Smooth muscle cell (in vitro differentiated cells): ENCODE data around the gene TMEM229B. TPM values are rescaled to one million over a fixed set of nuclear protein-coding genes. Genes with fewer than 3 reads are reported as not detected.

Experiments used
- DNase-seq: peaks from one replicate; lab custom pipeline; 2025; ENCODE audit not compliant: unreplicated experiment; lab: John Stamatoyannopoulos, UW
- H2AFZ ChIP-seq: fragments of 200-600 bp; sonication (generic); 2 replicates; pipeline ENCODE4 v1.6.0; 2016; ENCODE audit warnings: antibody characterized with exemption, low read depth, mild to moderate bottlenecking
- H3F3A ChIP-seq: fragments of 200-600 bp; sonication (generic); 2 replicates; pipeline ENCODE4 v1.6.0; 2017; ENCODE audit warnings: antibody characterized with exemption, low read depth
- H3K27ac ChIP-seq: fragments of 200-600 bp; sonication (generic); 2 replicates; pipeline ENCODE4 v1.5.1; 2016; ENCODE audit warnings: low read depth, mild to moderate bottlenecking
- H3K27me3 ChIP-seq: fragments of 200-600 bp; sonication (generic); 2 replicates; pipeline ENCODE4 v1.6.1; 2016; ENCODE audit warnings: low read depth, mild to moderate bottlenecking
- H3K36me3 ChIP-seq: fragments of 200-600 bp; sonication (generic); 2 replicates; pipeline ENCODE4 v1.5.1; 2016; ENCODE audit warnings: low read depth
- H3K4me1 ChIP-seq: fragments of 200-600 bp; sonication (generic); 2 replicates; pipeline ENCODE4 v1.5.1; 2016; ENCODE audit warnings: low read depth
- H3K4me2 ChIP-seq: fragments of 200-600 bp; sonication (generic); 2 replicates; pipeline ENCODE4 v1.6.0; 2016; ENCODE audit warnings: mild to moderate bottlenecking
- H3K4me3 ChIP-seq: fragments of 200-600 bp; sonication (generic); 2 replicates; pipeline ENCODE4 v1.5.1; 2016; ENCODE audit warnings: mild to moderate bottlenecking
- H3K79me2 ChIP-seq: fragments of 200-600 bp; sonication (generic); 2 replicates; pipeline ENCODE4 v1.6.0; 2016; ENCODE audit warnings: low read depth, mild to moderate bottlenecking
- H3K9ac ChIP-seq: fragments of 200-600 bp; sonication (generic); 2 replicates; pipeline ENCODE4 v1.6.0; 2016; ENCODE audit warnings: low read depth
- H3K9me3 ChIP-seq: fragments of 200-600 bp; sonication (generic); replicated peaks from 2 replicates; pipeline ENCODE4 v1.5.1; 2016; ENCODE audit warnings: low read depth
- H4K20me1 ChIP-seq: fragments of 200-600 bp; sonication (generic); 2 replicates; pipeline ENCODE4 v1.6.0; 2016; ENCODE audit warnings: low read depth
- WGBS: methylation state at CpG from one replicate; pipeline ENCODE4 v1.1.7; 2016; ENCODE audit warnings: low lambda C conversion rate; 5-methylcytosine and 5-hydroxymethylcytosine counted together
- polyA plus RNA-seq: library from polyadenylated mRNA; unstranded; fragments of >200 nt; fragmentation: Nextera tagmentation; extraction: Ambion mirVana; gene quantifications from 2 replicates; pipeline ENCODE4 v1.2.1, GENCODE V29; 2016
- total RNA-seq: library from RNA; depleted of rRNA; stranded (reverse); fragments of >200 nt; gene quantifications from 2 replicates; pipeline ENCODE4 v1.2.3, GENCODE V29; 2014
- TF ChIP-seq, protein P1 (sequence below): fragments of 200-600 bp; sonication (generic); IDR thresholded peaks from 2 replicates; pipeline ENCODE4 v1.5.1; 2017; ENCODE audit warnings: borderline replicate concordance, mild to moderate bottlenecking, antibody characterized with exemption; ENCODE audit not compliant: insufficient read depth, poor library complexity, severe bottlenecking

The TMEM229B gene
- total and polyA plus RNA-seq, 2 experiments from 2014 or later, result 0.22 to 0.49 TPM

DNA sequence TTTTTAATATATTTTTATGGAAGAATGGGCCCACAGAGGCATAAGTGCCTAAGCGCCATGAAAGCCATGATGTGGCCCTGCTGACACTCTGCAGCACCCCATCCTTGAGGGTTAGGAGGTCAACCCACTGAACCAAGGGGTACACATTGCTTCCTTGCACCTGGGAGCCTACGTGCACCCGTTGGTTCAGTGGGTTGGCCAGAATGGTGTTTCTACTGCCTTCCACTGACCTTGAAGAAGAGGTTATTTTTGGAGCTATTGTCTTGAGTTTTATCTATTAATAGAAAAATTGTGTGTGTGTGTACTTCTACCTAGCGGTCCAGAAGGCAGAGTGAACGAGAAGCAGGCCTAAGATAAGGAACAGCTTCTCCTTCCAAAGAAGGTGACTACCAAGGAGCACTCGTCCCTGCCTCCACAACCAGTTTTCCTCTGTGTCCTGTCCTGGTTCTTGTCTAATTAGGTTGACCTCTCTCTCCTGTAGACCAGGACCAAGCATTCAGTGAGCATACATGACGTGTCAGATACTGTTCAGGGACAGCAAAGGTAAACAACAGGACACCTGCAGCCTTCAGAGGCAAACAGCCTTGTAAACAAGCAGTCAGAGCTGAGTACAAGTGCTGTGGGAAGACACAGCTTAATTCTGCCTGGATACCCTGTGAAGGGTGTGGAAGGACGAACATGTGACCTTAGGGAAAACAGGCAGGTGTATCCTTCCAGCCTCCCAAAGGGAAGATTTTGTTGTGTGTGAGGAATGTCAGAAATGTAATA, 46.2 kb downstream of the TMEM229B start:
- H2AFZ ChIP-seq, result no peak overlapping the region
- no peak overlapping the region for H3K4me2 ChIP-seq
- no peak overlapping the region for H3K4me3 ChIP-seq
- no peaks in the 10 kb centered on the region for H3K79me2 ChIP-seq
- H3K9me3 ChIP-seq, result no peaks in the 10 kb centered on the region
- TF ChIP-seq, protein P1, sequence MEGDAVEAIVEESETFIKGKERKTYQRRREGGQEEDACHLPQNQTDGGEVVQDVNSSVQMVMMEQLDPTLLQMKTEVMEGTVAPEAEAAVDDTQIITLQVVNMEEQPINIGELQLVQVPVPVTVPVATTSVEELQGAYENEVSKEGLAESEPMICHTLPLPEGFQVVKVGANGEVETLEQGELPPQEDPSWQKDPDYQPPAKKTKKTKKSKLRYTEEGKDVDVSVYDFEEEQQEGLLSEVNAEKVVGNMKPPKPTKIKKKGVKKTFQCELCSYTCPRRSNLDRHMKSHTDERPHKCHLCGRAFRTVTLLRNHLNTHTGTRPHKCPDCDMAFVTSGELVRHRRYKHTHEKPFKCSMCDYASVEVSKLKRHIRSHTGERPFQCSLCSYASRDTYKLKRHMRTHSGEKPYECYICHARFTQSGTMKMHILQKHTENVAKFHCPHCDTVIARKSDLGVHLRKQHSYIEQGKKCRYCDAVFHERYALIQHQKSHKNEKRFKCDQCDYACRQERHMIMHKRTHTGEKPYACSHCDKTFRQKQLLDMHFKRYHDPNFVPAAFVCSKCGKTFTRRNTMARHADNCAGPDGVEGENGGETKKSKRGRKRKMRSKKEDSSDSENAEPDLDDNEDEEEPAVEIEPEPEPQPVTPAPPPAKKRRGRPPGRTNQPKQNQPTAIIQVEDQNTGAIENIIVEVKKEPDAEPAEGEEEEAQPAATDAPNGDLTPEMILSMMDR, result no peak
- no peaks in the 10 kb centered on the region for H3K36me3 ChIP-seq
- no peak for DNase-seq
- no peak overlapping the region for H3K27ac ChIP-seq
- H3F3A ChIP-seq, result no peaks in the 10 kb centered on the region
- H3K27me3 ChIP-seq, result no peaks in the 10 kb centered on the region
- no peaks in the 10 kb centered on the region for H3K4me1 ChIP-seq
- H3K9ac ChIP-seq, result no peak overlapping the region
- no peaks in the 10 kb centered on the region for H4K20me1 ChIP-seq
- 88% methylated on average over 8 of the region's 8 CpGs for WGBS

- no peaks in the 10 kb centered on the region for H4K20me1 ChIP-seq
- no peak overlapping the region for H3K4me2 ChIP-seq
- H3K79me2 ChIP-seq, result no peaks in the 10 kb centered on the region
- WGBS, result 94% methylated on average over 8 of the region's 8 CpGs
- no peaks in the 10 kb centered on the region for H3K4me1 ChIP-seq
- TF ChIP-seq, protein P1, result no peak
- no peak overlapping the region for H3K9ac ChIP-seq
- no peaks in the 10 kb centered on the region for H3K9me3 ChIP-seq
- no peak overlapping the region for H3K27ac ChIP-seq
- DNase-seq, result no peak
- H3F3A ChIP-seq, result no peaks in the 10 kb centered on the region
- H3K27me3 ChIP-seq, result no peaks in the 10 kb centered on the region
- no peaks in the 10 kb centered on the region for H3K36me3 ChIP-seq
- H2AFZ ChIP-seq, result no peak overlapping the region
- H3K4me3 ChIP-seq, result no peak overlapping the region
These were observed 46.8 kb downstream of the TMEM229B start for GRCh38 chr14:67441672-67442071.

DNA sequence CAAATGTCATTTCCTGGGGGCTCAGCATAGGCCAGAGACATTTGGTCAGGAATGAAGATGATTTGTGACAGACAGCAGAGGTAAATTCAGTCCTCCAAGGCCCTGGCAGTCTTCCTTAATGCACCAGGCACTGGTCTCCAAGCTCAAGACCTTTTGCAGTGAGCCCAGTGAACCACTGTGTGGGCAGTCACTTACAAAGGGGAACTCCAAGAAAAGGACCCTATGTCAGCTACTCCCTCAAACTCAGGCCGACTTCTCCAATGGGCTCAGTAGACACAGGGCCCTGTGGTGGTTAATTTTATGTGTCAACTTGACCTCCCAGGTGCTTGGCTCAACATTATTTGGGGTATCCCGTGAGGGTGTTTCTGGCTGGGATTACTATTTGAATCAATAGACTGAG, 47.3 kb downstream of the TMEM229B start:
- Histone ChIP-seq H3K4me3 (no peak overlapping the region), H3K79me2 (no peaks in the 10 kb centered on the region), H3F3A (no peaks in the 10 kb centered on the region), H3K27ac (no peak overlapping the region), H2AFZ (no peak overlapping the region), H4K20me1 (no peaks in the 10 kb centered on the region), H3K9ac (no peak overlapping the region), H3K9me3 (no peaks in the 10 kb centered on the region), H3K4me2 (no peak overlapping the region), H3K36me3 (no peaks in the 10 kb centered on the region), H3K27me3 (no peaks in the 10 kb centered on the region), H3K4me1 (no peaks in the 10 kb centered on the region)
- 94% methylated on average over 2 of the region's 2 CpGs for WGBS
- DNase-seq, result no peak
- TF ChIP-seq, protein P1, result no peak

DNA sequence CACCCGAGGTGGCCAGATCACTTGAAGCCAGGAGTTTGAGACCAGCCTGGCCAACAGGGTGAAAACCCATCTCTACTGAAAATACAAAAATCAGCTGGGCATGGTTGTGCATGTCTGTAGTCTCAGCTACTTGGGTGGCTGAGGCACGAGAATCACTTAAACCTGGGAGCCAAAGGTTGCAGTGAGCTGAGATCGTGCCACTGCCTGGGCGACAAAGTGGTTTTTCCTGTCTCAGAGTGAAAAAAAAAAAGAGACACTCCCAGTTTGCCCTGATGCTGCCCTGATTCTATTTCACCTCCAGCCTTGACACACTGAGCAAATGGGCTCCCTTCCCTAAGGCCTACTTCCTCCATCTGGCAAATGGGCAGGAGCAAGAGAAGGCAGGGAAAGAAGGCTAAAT, 48.0 kb downstream of the TMEM229B start:
- WGBS, result 81% methylated on average over 4 of the region's 4 CpGs
- Histone ChIP-seq H2AFZ (no peak overlapping the region), H3K27ac (no peak overlapping the region)

More for the DNA sequence above, 48.0 kb downstream of the TMEM229B start:
- Histone ChIP-seq H3K4me2 (no peak overlapping the region), H3F3A (no peaks in the 10 kb centered on the region), H3K36me3 (no peaks in the 10 kb centered on the region), H3K4me3 (no peak overlapping the region), H3K27me3 (no peaks in the 10 kb centered on the region), H4K20me1 (no peaks in the 10 kb centered on the region), H3K4me1 (no peaks in the 10 kb centered on the region), H3K9ac (no peak overlapping the region), H3K9me3 (no peaks in the 10 kb centered on the region), H3K79me2 (no peaks in the 10 kb centered on the region)
- DNase-seq, result no peak
- TF ChIP-seq, protein P1, result no peak
